IMR-90 (cell line): ENCODE measurements around the gene NANOS3. TPM values are rescaled to one million over a fixed set of nuclear protein-coding genes. Genes with fewer than 3 reads are reported as not detected.

ENCODE experiments used
- ATAC-seq: fragments of 200-7000 bp; cut with Tn5 transposase; 2 replicates; pipeline ENCODE4 v1.9.1; 2020; ENCODE audit warnings: low read depth, mild to moderate bottlenecking, moderate library complexity
- BruUV-seq: library from RNA; stranded (reverse); fragments of 400-500 nt; replicated peaks from 2 replicates; lab custom pipeline; 2021; lab: Mats Ljungman, UMichigan
- CTCF ChIA-PET: fragments of 300-600 bp; formaldehyde crosslinking; extraction: SDS; loops from one replicate; lab custom pipeline; 2021; ENCODE audit warnings: antibody characterized with exemption; lab: Yijun Ruan, JAX
- POLR2A ChIA-PET: fragments of 300-600 bp; sonication (Branson Sonifier 250); formaldehyde crosslinking; loops from one replicate; lab custom pipeline; 2022; ENCODE audit warnings: antibody characterized with exemption; ENCODE audit not compliant: unreplicated experiment; lab: Charles Lee
- DNase-seq: peaks from one replicate; pipeline ENCODE4 v3.0.0; 2013
- H2AFZ ChIP-seq: replicated peaks from 2 replicates; pipeline ENCODE3; 2013; ENCODE audit warnings: low read length, mild to moderate bottlenecking; ENCODE audit not compliant: poor library complexity
- H2AK5ac ChIP-seq: 2 replicates; pipeline ENCODE4 v1.6.1; 2013; ENCODE audit warnings: low read depth, low read length, inconsistent platforms
- H2AK9ac ChIP-seq: replicated peaks from 2 replicates; pipeline ENCODE3; 2013; ENCODE audit warnings: mild to moderate bottlenecking, low read depth, low read length, moderate library complexity; ENCODE audit not compliant: poor library complexity
- H2BK120ac ChIP-seq: 2 replicates; pipeline ENCODE4 v1.6.1; 2013; ENCODE audit warnings: low read depth, low read length, inconsistent platforms
- H2BK15ac ChIP-seq: 3 replicates; pipeline ENCODE4 v1.6.1; 2013; ENCODE audit warnings: low read depth, low read length, inconsistent platforms
- H2BK20ac ChIP-seq: 2 replicates; pipeline ENCODE4 v1.6.1; 2013; ENCODE audit warnings: low read depth, mild to moderate bottlenecking, inconsistent platforms, low read length, moderate library complexity
- H2BK5ac ChIP-seq: 2 replicates; pipeline ENCODE4 v1.6.1; 2013; ENCODE audit warnings: mild to moderate bottlenecking, low read depth, low read length, inconsistent platforms; ENCODE audit not compliant: poor library complexity, severe bottlenecking
- H3K14ac ChIP-seq: replicated peaks from 2 replicates; pipeline ENCODE4 v1.6.1; 2013; ENCODE audit warnings: low read depth, low read length, inconsistent platforms
- H3K18ac ChIP-seq: 2 replicates; pipeline ENCODE4 v1.6.1; 2013; ENCODE audit warnings: low read depth, low read length, control low read depth
- H3K23ac ChIP-seq: 2 replicates; pipeline ENCODE4 v1.6.1; 2013; ENCODE audit warnings: low read depth, low read length, inconsistent platforms
- H3K27ac ChIP-seq: 2 replicates; pipeline ENCODE4 v1.5.1; 2013; ENCODE audit warnings: mild to moderate bottlenecking, control low read depth, low read length; ENCODE audit not compliant: insufficient read depth
- H3K27me3 ChIP-seq: 2 replicates; pipeline ENCODE4 v1.6.1; 2013; ENCODE audit warnings: low read length; ENCODE audit not compliant: control insufficient read depth, insufficient read depth
- H3K36me3 ChIP-seq: 2 replicates; pipeline ENCODE4 v1.6.1; 2013; ENCODE audit warnings: low read length, mixed read lengths; ENCODE audit not compliant: control insufficient read depth, insufficient read depth
- H3K4ac ChIP-seq: 2 replicates; pipeline ENCODE4 v1.6.1; 2013; ENCODE audit warnings: low read depth, low read length, inconsistent platforms
- H3K4me1 ChIP-seq: 2 replicates; pipeline ENCODE4 v1.6.1; 2013; ENCODE audit warnings: low read length, mixed read lengths; ENCODE audit not compliant: control insufficient read depth, insufficient read depth
- H3K4me2 ChIP-seq: 2 replicates; pipeline ENCODE4 v1.6.1; 2013; ENCODE audit warnings: low read depth, mild to moderate bottlenecking, control low read depth, low read length, moderate library complexity
- H3K4me3 ChIP-seq: 2 replicates; pipeline ENCODE4 v1.5.1; 2013; ENCODE audit warnings: low read depth, mild to moderate bottlenecking, control low read depth, low read length, moderate library complexity; ENCODE audit not compliant: insufficient read depth
- H3K56ac ChIP-seq: 2 replicates; pipeline ENCODE4 v1.6.1; 2013; ENCODE audit warnings: low read length, inconsistent platforms; ENCODE audit not compliant: insufficient read depth; ENCODE audit errors: extremely low read depth
- H3K79me1 ChIP-seq, 2 experiments: 2 replicates each; pipeline ENCODE4 v1.6.1; 2013; ENCODE audit warnings: low read length in 2 of 2, inconsistent platforms in 1 of 2, low read depth in 1 of 2
- H3K9ac ChIP-seq: 2 replicates; pipeline ENCODE4 v1.6.1; 2013; ENCODE audit warnings: low read depth, low read length, control low read depth
- H3K9me1 ChIP-seq: 2 replicates; pipeline ENCODE4 v1.6.1; 2013; ENCODE audit warnings: low read length, inconsistent platforms; ENCODE audit not compliant: insufficient read depth
- H3K9me3 ChIP-seq: 2 replicates; pipeline ENCODE4 v1.6.1; 2013; ENCODE audit warnings: low read length; ENCODE audit not compliant: control insufficient read depth, insufficient read depth
- H4K20me1 ChIP-seq: 2 replicates; pipeline ENCODE4 v1.6.1; 2013; ENCODE audit warnings: low read length, inconsistent platforms; ENCODE audit not compliant: insufficient read depth
- H4K5ac ChIP-seq: 2 replicates; pipeline ENCODE4 v1.6.1; 2013; ENCODE audit warnings: mild to moderate bottlenecking, low read depth, low read length, control low read depth
- H4K8ac ChIP-seq, 2 experiments: 2 replicates each; pipeline ENCODE4 v1.6.1; 2013; ENCODE audit warnings: low read depth in 2 of 2, low read length in 2 of 2, control low read depth in 1 of 2, inconsistent platforms in 1 of 2
- H4K91ac ChIP-seq: 2 replicates; pipeline ENCODE4 v1.6.1; 2013; ENCODE audit warnings: low read depth, low read length, inconsistent platforms; ENCODE audit not compliant: insufficient read depth
- BHLHE40 ChIP-seq: fragments of 150-350 bp; IDR thresholded peaks from 2 replicates; pipeline ENCODE4 v1.6.1; 2016; ENCODE audit warnings: mild to moderate bottlenecking, low read depth, low read length
- CEBPB ChIP-seq: IDR thresholded peaks from 2 replicates; pipeline ENCODE4 v1.6.1; 2012; ENCODE audit warnings: low read depth, low read length, improper control_type of control experiment
- MAZ ChIP-seq: IDR thresholded peaks from 2 replicates; pipeline ENCODE4 v1.6.1; 2012; ENCODE audit warnings: low read depth, mild to moderate bottlenecking, low read length, improper control_type of control experiment, moderate library complexity, borderline replicate concordance
- RAD21 ChIP-seq: IDR thresholded peaks from 2 replicates; pipeline ENCODE4 v1.6.1; 2012; ENCODE audit warnings: low read length, improper control_type of control experiment
- RCOR1 ChIP-seq: IDR thresholded peaks from 2 replicates; pipeline ENCODE4 v1.6.1; 2012; ENCODE audit warnings: mild to moderate bottlenecking, low read length, improper control_type of control experiment; ENCODE audit not compliant: insufficient replicate concordance
- SMC3 ChIP-seq: fragments of 150-350 bp; IDR thresholded peaks from 2 replicates; pipeline ENCODE4 v1.6.1; 2016; ENCODE audit warnings: low read depth, mild to moderate bottlenecking, antibody characterized with exemption, low read length, moderate library complexity
- WGBS, 2 experiments: methylation state at CpG; one replicate each; pipeline versions ENCODE4 v1.1.5 to v1.1.7; 2013; ENCODE audit warnings: missing lambda C conversion rate in 2 of 2; ENCODE audit not compliant: insufficient read length in 1 of 2; ENCODE audit errors: extremely low coverage in 2 of 2; 5-methylcytosine and 5-hydroxymethylcytosine counted together
- dilution Hi-C: fragments of 300-500 bp; cut with HindIII; formaldehyde crosslinking; loops from one replicate; pipeline ENCODE4 v1.14.3; 2018; ENCODE audit warnings: low sequenced_read_pairs; ENCODE audit not compliant: unreplicated experiment
- in situ Hi-C: fragments of 300-500 bp; cut with MboI; formaldehyde crosslinking; loops from 3 replicates; pipeline ENCODE4 v1.14.3; 2019; ENCODE audit warnings: low sequenced_read_pairs, inconsistent platforms, mixed read lengths
- intact Hi-C: fragments of 100-400 bp; cut with micrococcal nuclease; formaldehyde crosslinking; loops from 2 replicates; pipeline ENCODE4 v1.10.0; 2022
- polyA plus RNA-seq, 3 experiments: library from polyadenylated mRNA; depleted of rRNA; stranded (reverse); fragments of >200 nt; gene quantifications; 2 replicates each; pipeline ENCODE4 v1.2.3, GENCODE V29; 2012; ENCODE audit warnings: low replicate concordance in 1 of 3
- total RNA-seq: library from RNA; depleted of rRNA; stranded (reverse); fragments of >200 nt; gene quantifications from 2 replicates; pipeline ENCODE4 v1.2.3, GENCODE V29; 2012
- TF ChIP-seq, protein P1 (sequence below): conservative IDR thresholded peaks from 2 replicates; pipeline ENCODE4 v1.5.1; 2012; ENCODE audit warnings: mild to moderate bottlenecking, low read depth, low read length, improper control_type of control experiment
- TF ChIP-seq, protein P2 (sequence below): fragments of 150-350 bp; IDR thresholded peaks from 2 replicates; pipeline ENCODE4 v1.6.1; 2016; ENCODE audit warnings: low read depth, mild to moderate bottlenecking, low read length, moderate library complexity, borderline replicate concordance

The NANOS3 gene
- total and polyA plus RNA-seq, 2 of the 4 experiments (the other 2 are of a cell fraction): 0.63 TPM; not detected in 1

DNA sequence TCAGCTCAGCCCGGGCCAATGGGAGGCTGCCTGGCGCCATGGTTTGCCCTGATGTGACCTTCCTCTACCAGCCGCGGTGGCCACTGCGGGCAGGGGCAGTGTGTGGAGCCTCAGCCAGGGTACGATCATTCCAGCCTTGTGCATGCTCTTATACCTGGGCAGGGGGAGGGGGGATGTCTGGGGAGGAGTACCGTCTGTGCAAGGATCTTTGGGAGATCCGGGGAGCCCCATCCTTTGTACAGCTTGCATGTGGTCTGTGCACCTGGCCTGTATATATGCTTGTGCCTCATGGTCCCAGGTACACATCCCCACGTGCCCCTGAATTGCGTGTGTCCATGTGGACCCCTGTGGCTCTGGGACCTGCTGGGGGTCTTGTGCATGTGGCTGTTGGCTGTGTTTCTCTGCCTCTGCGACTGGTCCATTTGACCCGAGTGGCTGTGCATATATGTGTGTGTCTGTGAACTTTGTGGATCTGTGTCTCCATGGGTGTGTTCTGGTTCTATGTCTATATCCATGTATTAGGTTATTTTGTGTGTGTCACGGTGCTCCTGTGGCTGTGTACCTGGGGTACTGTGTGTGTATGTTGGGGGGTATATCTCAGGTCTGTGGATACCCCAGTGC, 12.8 kb upstream of the NANOS3 start:
- BruUV-seq: no TSS peak
- Histone ChIP-seq H2AK5ac (peak overlapping the region; percentile 74), H2BK15ac (no peak overlapping the region; the same call in 2 of the 3 replicates), H2BK5ac (no peak overlapping the region), H3K23ac (peak overlapping the region; percentile 44; the same call in 1 of the 2 replicates), H3K9me1 (peaks cover 9% of the 10 kb centered on the region), H3K56ac (no peak overlapping the region), H3K18ac (no peak overlapping the region), H3K27me3 (no peaks in the 10 kb centered on the region), H3K9me3 (no peaks in the 10 kb centered on the region), H3K27ac (no peak overlapping the region; the same call in 1 of the 2 replicates), H3K4me2 (no peak overlapping the region), H3K4ac (peak overlapping the region; percentile 37), H3K36me3 (no peaks in the 10 kb centered on the region), H2BK20ac (peak overlapping the region; percentile 16; the same call in 1 of the 2 replicates), H2AFZ (peak overlapping the region; percentile 74), H3K4me3 (no peak overlapping the region), H3K9ac (no peak overlapping the region), H4K8ac (peak overlapping the region in 1 of 2 experiments; percentile 42; a peak in 1 of 4 replicates), H3K79me1 (peaks cover 14 to 47% of the 10 kb centered on the region in 2 experiments; a peak in 3 of 4 replicates), H2AK9ac (peak overlapping the region; percentile 15), H4K20me1 (no peaks in the 10 kb centered on the region), H2BK120ac (peak overlapping the region; percentile 12; the same call in 1 of the 2 replicates), H3K14ac (no peak overlapping the region), H4K5ac (no peak overlapping the region), H3K4me1 (peaks cover 13% of the 10 kb centered on the region), H4K91ac (peak overlapping the region; percentile 48)
- ChIA-PET CTCF (interaction anchor here (1.0 kb wide), 1 partner anchor 28 kb away, joined by 5 read pairs; no protein-coding TSS in a partner anchor), POLR2A (no interaction called here)
- dilution Hi-C loops (no loop called here), in situ Hi-C loops (loop anchor here (5.0 to 25.0 kb wide), 3 partner anchors 82 to 577 kb away; no protein-coding TSS in a partner anchor), intact Hi-C loops (loop anchor here (5.0 kb wide), 1 partner anchor 132 kb away; no protein-coding TSS in a partner anchor)
- DNase-seq: no peak
- 56% methylated on average over 4 of the region's 13 CpGs; no CpG with 5 or more reads in 1 of the 2 experiments for WGBS, 2 experiments
- no peak for TF ChIP-seq RAD21
- no peak for TF ChIP-seq BHLHE40
- TF ChIP-seq, protein P1, sequence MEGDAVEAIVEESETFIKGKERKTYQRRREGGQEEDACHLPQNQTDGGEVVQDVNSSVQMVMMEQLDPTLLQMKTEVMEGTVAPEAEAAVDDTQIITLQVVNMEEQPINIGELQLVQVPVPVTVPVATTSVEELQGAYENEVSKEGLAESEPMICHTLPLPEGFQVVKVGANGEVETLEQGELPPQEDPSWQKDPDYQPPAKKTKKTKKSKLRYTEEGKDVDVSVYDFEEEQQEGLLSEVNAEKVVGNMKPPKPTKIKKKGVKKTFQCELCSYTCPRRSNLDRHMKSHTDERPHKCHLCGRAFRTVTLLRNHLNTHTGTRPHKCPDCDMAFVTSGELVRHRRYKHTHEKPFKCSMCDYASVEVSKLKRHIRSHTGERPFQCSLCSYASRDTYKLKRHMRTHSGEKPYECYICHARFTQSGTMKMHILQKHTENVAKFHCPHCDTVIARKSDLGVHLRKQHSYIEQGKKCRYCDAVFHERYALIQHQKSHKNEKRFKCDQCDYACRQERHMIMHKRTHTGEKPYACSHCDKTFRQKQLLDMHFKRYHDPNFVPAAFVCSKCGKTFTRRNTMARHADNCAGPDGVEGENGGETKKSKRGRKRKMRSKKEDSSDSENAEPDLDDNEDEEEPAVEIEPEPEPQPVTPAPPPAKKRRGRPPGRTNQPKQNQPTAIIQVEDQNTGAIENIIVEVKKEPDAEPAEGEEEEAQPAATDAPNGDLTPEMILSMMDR: no peak
- no peak for TF ChIP-seq MAZ
- TF ChIP-seq SMC3: no peak
- TF ChIP-seq, protein P2, sequence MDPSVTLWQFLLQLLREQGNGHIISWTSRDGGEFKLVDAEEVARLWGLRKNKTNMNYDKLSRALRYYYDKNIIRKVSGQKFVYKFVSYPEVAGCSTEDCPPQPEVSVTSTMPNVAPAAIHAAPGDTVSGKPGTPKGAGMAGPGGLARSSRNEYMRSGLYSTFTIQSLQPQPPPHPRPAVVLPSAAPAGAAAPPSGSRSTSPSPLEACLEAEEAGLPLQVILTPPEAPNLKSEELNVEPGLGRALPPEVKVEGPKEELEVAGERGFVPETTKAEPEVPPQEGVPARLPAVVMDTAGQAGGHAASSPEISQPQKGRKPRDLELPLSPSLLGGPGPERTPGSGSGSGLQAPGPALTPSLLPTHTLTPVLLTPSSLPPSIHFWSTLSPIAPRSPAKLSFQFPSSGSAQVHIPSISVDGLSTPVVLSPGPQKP: no peak
- TF ChIP-seq CEBPB: no peak
- TF ChIP-seq RCOR1: no peak
- no peak for ATAC-seq
